ENCODE measurements around the gene NPFFR1. TPM values are rescaled to one million over a fixed set of nuclear protein-coding genes. Genes with fewer than 3 reads are reported as not detected.
A peak's percentile ranks its signal among the peaks of the same experiment; 100 is the strongest.

Gene NPFFR1
- total and polyA plus RNA-seq, 10 donors = under 0.01 to 0.63 (median 0.09) TPM; not detected in 2

- H3K9me3 ChIP-seq = peaks cover 0 to 8% (median 5%) of the 10 kb centered on the region in 8 donors
- H3K36me3 ChIP-seq = no peaks in the 10 kb centered on the region
- no peak overlapping the region for H3K4me3 ChIP-seq
- H3K27me3 ChIP-seq (replicated peaks in 1 of 7) = no peaks in the 10 kb centered on the region
- intact Hi-C loops (cut with DNase I; ENCODE audit: low total_unique reads) = loop anchor here (10.0 kb wide), 1 partner anchor 93 kb away; no protein-coding TSS in a partner anchor
- peaks cover 5 to 26% (median 13%) of the 10 kb centered on the region in 6 donors for H3K4me1 ChIP-seq
- H3K27ac ChIP-seq = no peak overlapping the region
- 75 to 80% (median 78%) methylated on average over 17 of the region's 17 CpGs for WGBS, 5 donors
- DNase-seq = no peak
- TF ChIP-seq POLR2A (IDR thresholded peaks at IDR 0.05) (no peak), POLR2AphosphoS5 (IDR thresholded peaks at IDR 0.05) (no peak), CTCF (IDR thresholded peaks at IDR 0.05 in 8 of 11, conservative IDR thresholded peaks at IDR 0.05 in 3 of 11) (peak in 1 of 11 experiments; percentile 12)
Observed at GRCh38 chr10:70271996-70272924, 11.5 kb downstream of the NPFFR1 start.

- WGBS, 5 donors = 55 to 69% (median 60%) methylated on average over 2 of the region's 2 CpGs
- H3K9me3 ChIP-seq = peaks cover 0 to 7% (median 5%) of the 10 kb centered on the region in 8 donors
- no peak for DNase-seq
- H3K27ac ChIP-seq = no peak overlapping the region
- H3K27me3 ChIP-seq (replicated peaks in 1 of 7) = no peaks in the 10 kb centered on the region
- TF ChIP-seq POLR2A (IDR thresholded peaks at IDR 0.05) (no peak), CTCF (IDR thresholded peaks at IDR 0.05 in 8 of 11, conservative IDR thresholded peaks at IDR 0.05 in 3 of 11) (no peak), POLR2AphosphoS5 (IDR thresholded peaks at IDR 0.05) (no peak)
- intact Hi-C loops (cut with DNase I; ENCODE audit: low total_unique reads) = loop anchor here (10.0 kb wide), 1 partner anchor 94 kb away; no protein-coding TSS in a partner anchor
- H3K4me1 ChIP-seq = peaks cover 5 to 26% (median 13%) of the 10 kb centered on the region in 6 donors
- H3K4me3 ChIP-seq = no peak overlapping the region
- no peaks in the 10 kb centered on the region for H3K36me3 ChIP-seq
Observed at GRCh38 chr10:70270952-70271351, 12.9 kb downstream of the NPFFR1 start.

DNA sequence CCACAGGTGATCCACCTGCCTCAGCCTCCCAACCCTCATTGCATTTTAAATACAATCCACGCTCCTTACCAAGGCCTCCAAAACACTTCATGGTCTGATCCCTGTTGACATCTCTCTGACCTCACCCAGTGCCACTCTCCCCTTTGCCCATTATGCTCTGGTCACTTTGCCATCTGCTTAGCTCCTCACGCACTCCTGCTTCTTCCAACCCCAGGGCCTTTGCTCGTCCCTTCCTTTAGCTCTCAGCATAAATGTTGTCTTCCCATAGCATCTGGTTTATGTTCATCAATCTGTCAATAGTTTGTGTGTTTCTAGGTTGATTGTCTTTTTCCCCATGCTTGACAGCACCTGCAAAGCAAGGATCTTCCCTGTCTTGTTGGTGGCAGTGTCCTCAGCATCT, 14.1 kb downstream of the NPFFR1 start:
- WGBS, 5 donors = 92 to 99% (median 97%) methylated on average over 3 of the region's 3 CpGs
- H3K9me3 ChIP-seq = no peaks in the 10 kb centered on the region
- H3K4me1 ChIP-seq = peaks cover 5 to 19% (median 11%) of the 10 kb centered on the region in 6 donors
- no peak for DNase-seq
- no peak overlapping the region for H3K4me3 ChIP-seq
- intact Hi-C loops (cut with DNase I; ENCODE audit: low total_unique reads) = loop anchor here (10.0 kb wide), 1 partner anchor 95 kb away; no protein-coding TSS in a partner anchor
- no peaks in the 10 kb centered on the region for H3K36me3 ChIP-seq
- H3K27ac ChIP-seq = no peak overlapping the region
- no peak for TF ChIP-seq POLR2A (IDR thresholded peaks at IDR 0.05)
- TF ChIP-seq CTCF (IDR thresholded peaks at IDR 0.05 in 8 of 11, conservative IDR thresholded peaks at IDR 0.05 in 3 of 11) = no peak
- no peak for TF ChIP-seq POLR2AphosphoS5 (IDR thresholded peaks at IDR 0.05)
- H3K27me3 ChIP-seq (replicated peaks in 1 of 7) = no peaks in the 10 kb centered on the region

DNA sequence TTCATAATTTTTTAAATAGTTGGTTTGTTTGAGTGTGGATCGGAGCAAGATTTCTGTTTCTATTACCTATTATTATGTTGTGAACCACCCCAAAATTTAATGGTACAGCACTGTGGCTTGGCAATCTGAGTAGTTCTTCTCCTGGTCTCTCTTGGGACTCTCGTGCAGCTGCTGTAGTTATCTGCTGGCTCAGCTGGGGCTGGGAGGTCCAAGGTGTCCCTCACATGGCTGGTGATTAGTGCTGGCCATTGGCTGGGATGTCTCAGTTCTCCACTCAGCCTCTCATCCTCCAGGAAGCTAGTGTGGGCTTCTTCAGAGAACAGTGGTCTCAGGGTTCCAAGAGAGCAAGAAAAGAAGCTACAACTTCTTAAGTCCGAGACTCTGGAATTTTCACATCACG, 15.4 kb downstream of the NPFFR1 start:
- Histone ChIP-seq H3K27ac (no peak overlapping the region), H3K4me3 (no peak overlapping the region), H3K36me3 (no peaks in the 10 kb centered on the region), H3K9me3 (no peaks in the 10 kb centered on the region), H3K4me1 (peaks cover 5 to 13% (median 11%) of the 10 kb centered on the region in 6 donors), H3K27me3 (replicated peaks in 1 of 7) (no peaks in the 10 kb centered on the region)
- WGBS, 5 donors = 86 to 92% (median 90%) methylated on average over 4 of the region's 4 CpGs
- TF ChIP-seq CTCF (IDR thresholded peaks at IDR 0.05 in 8 of 11, conservative IDR thresholded peaks at IDR 0.05 in 3 of 11) (no peak), POLR2AphosphoS5 (IDR thresholded peaks at IDR 0.05) (no peak), POLR2A (IDR thresholded peaks at IDR 0.05) (no peak)
- intact Hi-C loops (cut with DNase I; ENCODE audit: low total_unique reads) = no loop called here
- DNase-seq = no peak
